HepG2 (cell line): Measurements from ENCODE around the gene STXBP4. TPM values are rescaled to one million over a fixed set of nuclear protein-coding genes. Genes with fewer than 3 reads are reported as not detected.
A peak's percentile ranks its signal among the peaks of the same experiment; 100 is the strongest.

Source experiments
- CHD4 ChIP-seq: fragments of 200-600 bp; sonication (generic); IDR thresholded peaks from 2 replicates; pipeline ENCODE4 v1.7.0; 2017; ENCODE audit warnings: mild to moderate bottlenecking, low read length, borderline replicate concordance
- PBX2 ChIP-seq: IDR thresholded peaks from 2 replicates; pipeline ENCODE4 v1.6.1; 2016; ENCODE audit warnings: control low read depth
- REL ChIP-seq: sonication (generic); formaldehyde crosslinking; conservative IDR thresholded peaks from 2 replicates; pipeline ENCODE4 v1.8.0; 2022; ENCODE audit warnings: mild to moderate bottlenecking, missing genetic modification reagents, moderate library complexity
- SSRP1 ChIP-seq: IDR thresholded peaks from 2 replicates; pipeline ENCODE4 v1.6.1; 2016; ENCODE audit warnings: control low read depth
- TCF7 ChIP-seq: sonication (generic); IDR thresholded peaks from 2 replicates; pipeline ENCODE4 v1.6.1; 2016; ENCODE audit warnings: antibody characterized with exemption, low read depth
- ZBTB40 ChIP-seq, 2 experiments: fragments of 450-650 bp in 1 of 2; sonication (generic) in 1 of 2; formaldehyde crosslinking in 1 of 2; IDR thresholded peaks; 2 replicates each; pipeline versions ENCODE4 v1.6.1 to v1.8.0; 2016 to 2022; ENCODE audit warnings: antibody characterized with exemption in 1 of 2, mild to moderate bottlenecking in 1 of 2, missing genetic modification reagents in 1 of 2
- ZFP36L2 ChIP-seq: sonication (generic); formaldehyde crosslinking; IDR thresholded peaks from 2 replicates; pipeline ENCODE4 v1.4.0; 2020; ENCODE audit warnings: missing genetic modification reagents
- ZIK1 ChIP-seq: sonication (generic); formaldehyde crosslinking; IDR thresholded peaks from 2 replicates; pipeline ENCODE4 v1.5.0; 2020; ENCODE audit warnings: mild to moderate bottlenecking, low read depth, missing genetic modification reagents, borderline replicate concordance
- ZMAT3 ChIP-seq: sonication (generic); formaldehyde crosslinking; conservative IDR thresholded peaks from 2 replicates; pipeline ENCODE4 v1.7.0; 2021; ENCODE audit warnings: missing genetic modification reagents
- polyA plus RNA-seq, 8 experiments: library from polyadenylated mRNA; depleted of rRNA in 3 of 8; stranded (reverse) in 7 of 8; unstranded in 1 of 8; fragments of >200 nt; fragmentation: Illumina TruSeq in 4 of 8; extraction: Trizol in 4 of 8; gene quantifications; 2 replicates each; pipeline versions ENCODE4 v1.2.1 to v1.2.3, GENCODE V29; 2011 to 2016; ENCODE audit warnings: low read depth in 4 of 8, missing spikeins in 1 of 8, mixed read lengths in 1 of 8; ENCODE audit not compliant: insufficient read depth in 1 of 8
- total RNA-seq, 5 experiments: library from RNA; depleted of rRNA; stranded (reverse); fragments of >200 nt; fragmentation: Illumina TruSeq; extraction: Trizol; gene quantifications; 2 replicates each; pipeline ENCODE4 v1.2.3, GENCODE V29; 2016; ENCODE audit warnings: low read depth in 1 of 5
- TF ChIP-seq, protein P1 (sequence below), 2 experiments: sonication (generic) in 1 of 2; formaldehyde crosslinking in 1 of 2; IDR thresholded peaks; 2 replicates each; pipeline versions ENCODE4 v1.4.0 to v1.6.1; 2016 to 2020; ENCODE audit warnings: borderline replicate concordance in 1 of 2, low read depth in 1 of 2, mild to moderate bottlenecking in 1 of 2, missing genetic modification reagents in 1 of 2
- TF ChIP-seq, protein P2 (sequence below): sonication (generic); formaldehyde crosslinking; IDR thresholded peaks from 2 replicates; pipeline ENCODE4 v1.5.0; 2020; ENCODE audit warnings: mild to moderate bottlenecking, missing genetic modification reagents, moderate library complexity

Gene STXBP4
- total and polyA plus RNA-seq, 2 of the 13 experiments (the other 11 are each of a cell fraction or from before 2014, with no cell fraction given), result 8.5 to 36.1 TPM

GRCh38 chr17:54968262-54968987, at the start of gene STXBP4, which contains the start of gene COX11 (continued):
- TF ChIP-seq, protein P1, sequence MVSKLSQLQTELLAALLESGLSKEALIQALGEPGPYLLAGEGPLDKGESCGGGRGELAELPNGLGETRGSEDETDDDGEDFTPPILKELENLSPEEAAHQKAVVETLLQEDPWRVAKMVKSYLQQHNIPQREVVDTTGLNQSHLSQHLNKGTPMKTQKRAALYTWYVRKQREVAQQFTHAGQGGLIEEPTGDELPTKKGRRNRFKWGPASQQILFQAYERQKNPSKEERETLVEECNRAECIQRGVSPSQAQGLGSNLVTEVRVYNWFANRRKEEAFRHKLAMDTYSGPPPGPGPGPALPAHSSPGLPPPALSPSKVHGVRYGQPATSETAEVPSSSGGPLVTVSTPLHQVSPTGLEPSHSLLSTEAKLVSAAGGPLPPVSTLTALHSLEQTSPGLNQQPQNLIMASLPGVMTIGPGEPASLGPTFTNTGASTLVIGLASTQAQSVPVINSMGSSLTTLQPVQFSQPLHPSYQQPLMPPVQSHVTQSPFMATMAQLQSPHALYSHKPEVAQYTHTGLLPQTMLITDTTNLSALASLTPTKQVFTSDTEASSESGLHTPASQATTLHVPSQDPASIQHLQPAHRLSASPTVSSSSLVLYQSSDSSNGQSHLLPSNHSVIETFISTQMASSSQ (IDR thresholded peaks at IDR 0.05; ENCODE audit: low read depth), result no peak; the same call in 1 of the 2 replicates
- TF ChIP-seq, protein P1 (CRISPR knock-in tag; IDR thresholded peaks at IDR 0.05; ENCODE audit: borderline replicate concordance), result peak; percentile 61; the same call in 1 of the 2 replicates
- TF ChIP-seq CHD4 (no peak), ZFP36L2 (CRISPR knock-in tag) (0 out of 2 replicates have a peak, but pooled peaks have one; percentile 52), ZIK1 (peak; percentile 82), REL (CRISPR knock-in tag) (peak; percentile 68; the same call in 1 of the 2 replicates), ZBTB40 (IDR thresholded peaks at IDR 0.05) (no peak), ZBTB40 (CRISPR knock-in tag; IDR thresholded peaks at IDR 0.05) (peak; percentile 95), ZMAT3 (CRISPR knock-in tag) (peak; percentile 84), TCF7 (no peak), SSRP1 (CRISPR knock-in tag) (no peak), PBX2 (CRISPR knock-in tag) (no peak)
- TF ChIP-seq, protein P2, sequence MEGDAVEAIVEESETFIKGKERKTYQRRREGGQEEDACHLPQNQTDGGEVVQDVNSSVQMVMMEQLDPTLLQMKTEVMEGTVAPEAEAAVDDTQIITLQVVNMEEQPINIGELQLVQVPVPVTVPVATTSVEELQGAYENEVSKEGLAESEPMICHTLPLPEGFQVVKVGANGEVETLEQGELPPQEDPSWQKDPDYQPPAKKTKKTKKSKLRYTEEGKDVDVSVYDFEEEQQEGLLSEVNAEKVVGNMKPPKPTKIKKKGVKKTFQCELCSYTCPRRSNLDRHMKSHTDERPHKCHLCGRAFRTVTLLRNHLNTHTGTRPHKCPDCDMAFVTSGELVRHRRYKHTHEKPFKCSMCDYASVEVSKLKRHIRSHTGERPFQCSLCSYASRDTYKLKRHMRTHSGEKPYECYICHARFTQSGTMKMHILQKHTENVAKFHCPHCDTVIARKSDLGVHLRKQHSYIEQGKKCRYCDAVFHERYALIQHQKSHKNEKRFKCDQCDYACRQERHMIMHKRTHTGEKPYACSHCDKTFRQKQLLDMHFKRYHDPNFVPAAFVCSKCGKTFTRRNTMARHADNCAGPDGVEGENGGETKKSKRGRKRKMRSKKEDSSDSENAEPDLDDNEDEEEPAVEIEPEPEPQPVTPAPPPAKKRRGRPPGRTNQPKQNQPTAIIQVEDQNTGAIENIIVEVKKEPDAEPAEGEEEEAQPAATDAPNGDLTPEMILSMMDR (CRISPR knock-in tag), result peak; percentile 62
